ENCODE data around the gene PDHA1. TPM values are rescaled to one million over a fixed set of nuclear protein-coding genes. Genes with fewer than 3 reads are reported as not detected.

Gene PDHA1
- total RNA-seq (2014; rRNA removed; shearing (Covaris generic)): 91.4 and 109 TPM in 2 replicates

DNA sequence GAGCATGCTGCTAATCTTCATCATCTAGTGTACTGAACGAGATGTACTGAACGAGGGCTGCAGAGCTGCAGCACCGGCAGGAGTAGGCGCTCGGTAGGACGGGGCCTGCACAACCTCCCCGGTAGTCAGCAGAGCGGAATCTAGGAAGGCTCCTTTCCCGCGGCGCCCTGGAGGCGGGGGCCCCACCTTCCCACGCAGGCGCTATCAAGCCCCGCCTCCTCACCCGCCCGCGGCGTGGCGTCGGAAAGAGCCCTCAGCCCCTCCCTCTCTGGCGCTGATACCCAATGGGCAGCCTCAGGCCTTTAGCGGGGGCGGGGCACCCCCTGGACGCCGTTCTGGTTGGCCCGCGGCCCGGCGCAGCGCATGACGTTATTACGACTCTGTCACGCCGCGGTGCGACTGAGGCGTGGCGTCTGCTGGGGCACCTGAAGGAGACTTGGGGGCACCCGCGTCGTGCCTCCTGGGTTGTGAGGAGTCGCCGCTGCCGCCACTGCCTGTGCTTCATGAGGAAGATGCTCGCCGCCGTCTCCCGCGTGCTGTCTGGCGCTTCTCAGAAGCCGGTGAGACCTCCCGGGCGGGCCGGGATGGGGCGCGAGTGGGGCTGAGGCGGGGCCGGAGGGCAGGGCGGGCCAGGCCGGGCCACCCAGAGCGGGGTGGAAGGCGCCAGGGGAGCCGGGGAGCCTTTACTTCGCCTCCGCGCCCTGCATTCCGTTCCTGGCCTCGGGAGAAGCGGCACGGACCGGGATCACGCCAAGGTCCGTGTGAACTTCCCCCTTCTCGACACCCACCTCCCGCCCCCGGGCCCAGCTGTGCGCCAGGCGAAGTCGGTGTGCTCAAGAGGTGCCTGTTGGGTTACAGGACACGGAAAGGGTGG, at the start of gene PDHA1:
PDHA1 (plus strand) TSS at position 393 of the 874 bp plus-strand sequence; CDS start at position 504, 111 bp downstream.
- peak; percentile 92 for DNase-seq (ENCODE audit: low read depth)

DNA sequence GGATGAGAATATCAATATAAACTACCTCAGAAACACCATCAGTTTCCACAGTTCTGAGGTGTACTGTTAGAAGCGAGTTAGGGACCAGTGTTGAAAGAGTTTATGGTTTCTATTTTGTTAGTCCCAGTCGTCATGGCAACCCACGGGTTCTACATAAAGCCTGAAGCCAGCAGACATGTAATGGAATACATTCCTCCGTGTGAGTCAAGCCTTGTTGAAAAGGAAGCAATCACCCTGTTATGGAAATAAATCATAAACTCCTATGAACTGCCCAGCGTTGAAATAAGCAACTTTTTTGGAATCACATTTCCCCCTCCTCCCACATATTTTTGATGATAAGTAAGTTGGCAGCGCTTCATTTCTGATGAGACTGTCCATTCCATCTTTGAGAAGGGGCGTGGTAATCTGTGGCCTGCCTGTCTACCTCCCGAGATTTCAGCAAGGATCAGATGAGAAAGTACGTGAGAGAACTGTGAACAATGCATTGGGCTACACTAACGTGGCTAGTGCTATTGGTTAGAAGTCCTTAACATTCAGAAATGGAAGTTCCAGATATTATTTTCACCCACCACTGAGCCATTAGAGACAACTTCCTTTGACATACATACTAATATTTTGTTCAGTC, 40.4 kb upstream of the PDHA1 start:
- peak; percentile 42 for DNase-seq (ENCODE audit: low read depth)

DNA sequence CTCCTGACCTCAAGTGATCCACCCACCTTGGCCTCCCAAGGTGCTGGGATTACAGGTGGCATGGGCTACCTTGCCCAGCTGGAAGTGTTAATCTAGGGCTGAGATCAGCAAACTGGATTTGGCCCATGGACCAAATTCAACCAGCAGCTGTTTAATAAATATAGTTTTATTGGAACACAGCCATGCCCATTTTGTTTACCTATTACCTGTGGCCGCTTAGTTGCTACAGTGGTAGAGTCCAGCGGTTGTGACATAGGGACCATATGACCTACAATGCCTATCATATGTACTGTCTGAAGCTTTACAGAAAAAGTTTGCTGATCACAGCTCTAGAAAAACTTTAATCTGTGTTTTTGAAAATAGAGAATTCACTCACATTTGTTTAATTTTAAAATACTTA, 17.2 kb upstream of the PDHA1 start:
- DNase-seq (ENCODE audit: low read depth): no peak

DNA sequence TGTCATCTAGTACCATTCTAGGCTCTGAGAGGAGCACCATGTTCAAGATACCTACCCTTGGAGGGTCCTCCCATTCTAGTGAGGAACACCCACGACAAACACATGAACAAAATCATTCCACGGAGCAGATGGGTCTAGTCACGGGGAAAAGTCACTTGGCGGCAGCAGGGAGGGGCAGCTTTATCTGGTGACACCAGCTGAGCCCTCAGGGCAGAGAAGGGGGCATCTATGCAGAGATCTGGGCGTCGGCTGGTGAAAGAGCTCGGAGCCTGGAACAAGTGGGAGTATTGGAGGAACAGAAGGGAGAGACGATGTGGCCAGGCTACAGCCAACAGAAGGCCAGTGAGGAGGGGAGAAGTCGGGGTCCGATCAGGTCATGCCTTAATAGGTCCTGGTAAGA, 11.9 kb upstream of the PDHA1 start:
- DNase-seq (ENCODE audit: low read depth): no peak

DNA sequence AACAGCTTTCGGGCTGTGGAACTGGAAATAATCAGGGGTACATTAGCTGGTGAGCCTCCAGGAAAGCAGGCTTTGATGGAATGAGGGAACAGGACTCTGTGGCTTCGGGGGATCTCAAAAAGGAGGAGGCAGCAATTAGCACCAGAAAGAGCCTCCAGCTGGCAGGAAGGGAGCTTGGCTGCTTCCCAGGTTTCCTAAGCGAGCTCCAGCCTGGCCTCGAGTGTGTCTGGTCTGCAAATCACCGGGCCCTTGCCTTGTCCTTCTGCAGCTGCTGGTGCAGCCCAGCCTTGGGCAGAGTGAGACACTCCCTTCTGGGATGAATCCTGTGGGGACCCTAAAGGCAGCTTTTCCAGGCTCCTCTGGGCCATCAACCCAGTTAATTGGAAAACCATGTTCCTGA, 10.7 kb upstream of the PDHA1 start:
- peak; percentile 63 for DNase-seq (ENCODE audit: low read depth)

DNA sequence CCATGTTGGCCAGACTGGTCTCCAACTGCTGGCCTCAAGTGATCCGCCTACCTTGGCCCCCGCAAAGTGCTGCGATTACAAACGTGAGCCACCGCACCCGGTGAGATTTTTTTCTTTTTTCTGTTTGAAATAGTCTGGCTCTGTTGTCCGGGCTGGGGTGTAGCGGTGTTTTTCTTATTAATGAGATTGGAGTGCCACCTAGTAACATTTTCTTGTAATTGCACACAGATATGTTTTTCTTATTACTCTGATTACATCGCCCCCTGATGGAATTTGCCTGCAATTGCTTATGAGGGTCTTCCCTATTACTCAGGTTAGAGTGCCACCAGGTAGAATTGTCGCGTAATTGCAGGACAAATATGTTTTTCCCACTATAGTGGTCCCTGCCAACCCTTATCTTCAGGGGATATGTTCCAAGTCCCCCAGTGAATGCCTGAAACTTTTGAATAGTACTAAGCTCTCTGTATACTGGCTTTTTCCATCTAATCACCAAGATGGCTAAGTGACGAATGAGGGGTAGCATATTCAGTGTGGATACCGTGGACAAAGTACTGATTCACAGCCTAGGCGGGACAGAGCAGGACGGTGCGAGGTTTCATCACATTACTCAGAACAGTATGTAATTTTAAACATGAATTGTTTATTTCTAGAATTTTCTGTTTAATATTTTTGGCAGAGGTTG, 8.6 kb upstream of the PDHA1 start:
- DNase-seq (ENCODE audit: low read depth): peak; percentile 24

DNA sequence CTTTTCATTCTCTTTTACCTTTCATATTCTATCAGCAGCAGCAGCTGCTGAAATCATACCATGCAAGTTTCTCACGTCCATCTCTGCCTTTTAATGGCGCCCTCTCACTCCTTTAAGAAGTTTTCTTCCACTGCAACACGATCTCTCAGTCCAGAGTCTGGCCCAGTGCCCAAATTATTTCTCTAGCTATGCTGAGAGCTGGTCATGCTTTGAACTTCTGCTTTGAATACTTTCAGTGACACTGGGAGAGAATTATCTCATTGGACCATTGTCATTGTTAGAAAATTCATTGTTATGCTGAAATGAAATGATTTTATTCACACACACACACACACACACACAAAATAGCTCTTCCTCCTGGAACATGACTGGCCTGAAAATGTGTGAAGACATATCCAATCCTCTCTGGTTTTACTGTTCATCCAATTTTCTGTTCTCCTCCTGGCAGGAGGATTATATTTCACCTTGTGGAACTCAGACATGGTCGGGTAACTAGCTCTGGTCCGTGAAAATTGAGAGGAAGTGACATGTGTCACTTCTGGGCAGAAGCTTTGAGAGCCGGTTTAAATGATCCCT, 1.3 kb upstream of the PDHA1 start:
- no peak for DNase-seq (ENCODE audit: low read depth)

DNA sequence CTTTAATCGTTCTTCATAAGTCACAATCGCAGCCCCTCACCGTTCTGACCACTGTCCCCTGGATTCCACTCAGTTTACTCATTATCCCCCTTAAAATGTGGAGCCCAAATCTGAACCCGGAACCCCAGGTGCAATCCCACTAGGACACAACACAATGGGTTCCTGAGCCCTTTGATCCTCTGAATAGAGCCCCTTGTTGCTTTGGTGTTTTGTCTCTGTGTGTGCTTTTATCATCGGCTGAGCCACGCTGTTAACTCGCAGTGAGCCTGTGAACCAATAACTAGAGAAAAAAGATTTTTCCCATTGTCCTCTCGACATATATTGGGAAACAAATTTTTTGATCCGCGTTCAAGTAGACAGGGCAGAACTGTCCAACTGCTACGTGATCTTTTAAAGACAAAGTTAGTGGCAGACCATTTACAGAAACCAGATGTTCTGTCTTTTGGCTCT, 617 bp upstream of the PDHA1 start:
- DNase-seq (ENCODE audit: low read depth): no peak

DNA sequence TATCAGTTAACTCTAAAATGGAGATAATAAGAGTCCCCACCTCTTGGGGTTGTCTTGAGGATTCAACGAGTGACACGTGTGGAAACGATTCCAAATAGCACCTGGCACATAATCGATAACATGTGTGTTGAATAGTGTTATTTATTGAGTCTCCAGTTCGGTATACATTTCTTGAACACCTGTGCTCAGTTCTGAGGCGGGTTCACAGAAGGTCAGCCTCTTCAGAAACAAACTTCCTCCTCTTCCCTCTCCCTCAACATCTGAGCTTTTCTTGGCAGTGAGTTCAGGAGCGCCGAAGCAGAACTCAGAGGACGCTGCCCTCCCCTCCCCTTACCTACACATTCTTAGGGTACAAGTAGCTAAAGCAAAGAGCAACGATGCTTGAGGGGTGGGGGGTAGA, 934 bp downstream of the PDHA1 start:
- DNase-seq (ENCODE audit: low read depth): no peak

DNA sequence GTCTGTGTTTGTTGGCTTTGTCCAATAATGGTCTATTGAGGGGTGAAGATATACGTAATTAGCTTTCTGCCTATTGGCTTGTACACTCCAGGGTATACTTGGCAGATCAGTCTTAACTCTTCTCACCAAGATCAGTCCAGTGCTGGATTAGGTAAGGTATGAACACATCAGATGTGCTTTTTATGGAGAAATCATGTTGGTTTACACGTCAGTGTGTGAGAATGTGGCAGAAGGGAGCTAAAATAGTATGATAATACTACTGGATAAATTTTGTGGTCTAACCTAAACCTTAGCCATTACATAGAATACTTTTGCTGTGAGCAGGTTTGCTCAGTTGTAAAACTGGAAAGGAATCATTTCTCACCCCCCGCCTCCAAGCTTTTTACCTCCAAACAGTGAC, 4.2 kb downstream of the PDHA1 start:
- DNase-seq (ENCODE audit: low read depth): no peak

DNA sequence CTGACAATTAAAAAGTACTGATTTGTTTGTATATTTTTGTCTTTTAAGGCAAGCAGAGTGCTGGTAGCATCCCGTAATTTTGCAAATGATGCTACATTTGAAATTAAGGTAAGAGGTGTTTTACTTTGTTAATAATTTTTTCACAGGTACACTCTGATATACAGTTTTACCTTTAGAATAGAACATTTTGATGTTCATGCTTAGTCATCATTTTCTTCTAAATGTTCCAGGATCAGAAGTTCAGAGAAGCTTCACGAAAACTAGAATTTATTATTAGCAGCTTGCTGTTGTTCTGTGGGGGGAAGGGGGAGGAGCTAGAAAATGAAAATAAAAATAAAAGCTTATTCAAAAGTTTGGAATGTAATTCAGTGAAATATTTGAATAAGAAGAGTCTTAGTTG, 5.5 kb downstream of the PDHA1 start:
- DNase-seq (ENCODE audit: low read depth): no peak

DNA sequence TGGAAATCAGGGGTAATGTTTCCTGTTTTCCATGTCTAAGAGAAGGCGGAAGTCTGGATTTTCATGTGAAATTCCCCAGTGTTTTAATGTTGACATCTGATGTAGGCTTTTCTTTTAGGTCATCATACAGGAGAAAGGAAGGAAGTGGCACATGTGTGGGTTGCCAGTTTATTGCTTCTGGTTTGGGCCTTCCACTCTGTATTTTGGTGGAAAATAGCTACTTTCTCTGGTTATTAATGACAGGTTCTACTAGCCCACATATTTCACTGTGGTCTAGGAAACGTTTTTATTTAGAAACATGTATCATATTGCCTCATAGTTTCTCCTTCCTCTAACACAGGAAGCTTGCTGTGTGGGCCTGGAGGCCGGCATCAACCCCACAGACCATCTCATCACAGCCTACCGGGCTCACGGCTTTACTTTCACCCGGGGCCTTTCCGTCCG, 7.2 kb downstream of the PDHA1 start:
- no peak for DNase-seq (ENCODE audit: low read depth)

DNA sequence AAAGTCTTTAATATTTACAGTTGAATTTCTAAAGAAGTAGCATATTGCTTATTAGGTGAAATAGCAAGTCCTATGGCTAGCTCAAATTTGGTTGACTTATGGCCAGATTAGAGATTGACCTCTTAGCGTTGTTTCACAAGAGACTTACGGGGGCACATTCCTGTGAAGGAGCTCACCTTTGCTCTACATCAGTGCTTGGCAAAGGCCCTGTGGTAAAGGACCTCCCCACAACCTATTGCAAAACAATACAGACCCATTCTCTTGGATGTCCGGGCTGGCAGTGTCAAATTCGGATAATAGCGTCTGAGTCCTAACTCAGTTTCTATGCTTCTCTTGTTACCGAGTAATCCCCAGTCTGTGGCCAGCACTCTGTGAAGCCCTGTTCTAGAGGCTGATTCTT, 10.9 kb downstream of the PDHA1 start:
- DNase-seq (ENCODE audit: low read depth): no peak

DNA sequence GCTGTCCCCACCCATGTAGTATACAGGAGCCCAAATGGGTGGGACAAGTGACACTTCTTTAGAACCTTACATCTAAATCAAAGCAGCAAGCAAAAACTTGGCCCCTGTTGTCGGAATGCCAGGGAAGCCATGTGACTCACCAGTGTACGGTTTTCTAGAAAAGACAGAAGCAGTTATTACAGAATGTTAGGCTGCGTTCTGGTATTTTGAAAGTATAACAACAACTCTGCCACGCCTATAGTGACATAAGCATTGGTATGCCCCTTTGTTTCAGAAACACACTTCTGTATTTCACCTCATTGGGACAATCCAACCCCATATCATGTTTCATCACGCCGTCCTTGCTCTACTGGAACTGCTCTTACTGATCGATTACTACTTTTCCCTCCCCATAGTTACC, 14.8 kb downstream of the PDHA1 start:
- DNase-seq (ENCODE audit: low read depth): no peak

DNA sequence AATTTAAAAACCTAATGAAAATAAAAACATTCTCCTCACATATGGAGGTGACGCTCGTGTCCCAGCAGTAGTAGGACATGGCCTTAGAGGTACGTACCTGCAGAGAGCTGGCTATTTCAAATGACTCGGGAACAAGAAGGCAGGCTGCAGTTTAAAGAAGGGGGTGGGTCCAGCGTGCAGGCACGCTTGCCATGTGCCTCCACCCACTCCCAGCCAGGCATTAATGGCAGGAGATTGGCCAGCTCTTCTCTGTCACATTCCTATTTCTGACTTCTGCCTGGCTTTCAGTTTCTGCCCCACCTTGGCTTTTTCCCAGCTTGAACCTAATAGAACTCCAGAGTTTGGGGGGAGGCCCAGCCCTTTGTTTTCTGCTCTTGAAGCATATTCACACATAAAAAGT, 17.2 kb downstream of the PDHA1 start:
- no peak for DNase-seq (ENCODE audit: low read depth)

DNA sequence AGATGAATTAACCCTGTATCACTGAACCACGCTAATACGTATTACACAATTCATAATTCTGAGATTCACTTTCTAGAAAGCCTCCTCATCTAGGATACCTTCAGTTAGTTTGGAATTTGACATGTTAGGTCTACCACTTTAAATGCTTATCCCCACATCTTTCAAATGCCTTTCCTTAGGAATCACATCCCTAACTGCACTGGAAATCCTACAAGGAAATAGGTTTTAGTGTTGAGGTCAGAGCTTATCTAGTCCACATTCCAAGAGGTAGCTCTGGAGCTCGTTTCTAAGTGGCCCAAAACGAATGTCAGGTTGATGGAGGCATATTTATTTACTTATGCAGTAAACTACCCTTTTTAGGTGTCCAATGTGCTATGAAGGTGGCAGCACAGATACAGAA, 18.0 kb downstream of the PDHA1 start:
- DNase-seq (ENCODE audit: low read depth): no peak

DNA sequence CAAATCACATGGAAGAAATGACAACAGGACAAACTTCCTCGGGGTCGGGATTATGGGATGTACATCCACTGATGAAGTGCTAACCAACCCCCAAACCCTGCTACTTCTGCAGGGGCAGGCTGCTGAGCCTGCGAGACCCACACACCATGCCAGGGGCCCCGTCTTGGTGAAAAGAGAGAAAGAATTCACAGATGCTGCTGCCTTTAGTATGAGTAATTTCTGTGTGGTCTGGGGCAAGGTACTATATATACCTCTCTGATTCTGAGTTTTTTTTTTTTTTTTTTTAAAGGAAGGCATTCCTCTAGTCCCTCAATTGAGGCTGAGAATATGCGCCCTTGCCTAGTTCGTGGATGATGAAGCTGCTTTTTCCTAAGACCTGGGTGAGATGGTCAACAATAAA, 24.8 kb downstream of the PDHA1 start:
- DNase-seq (ENCODE audit: low read depth): no peak

DNA sequence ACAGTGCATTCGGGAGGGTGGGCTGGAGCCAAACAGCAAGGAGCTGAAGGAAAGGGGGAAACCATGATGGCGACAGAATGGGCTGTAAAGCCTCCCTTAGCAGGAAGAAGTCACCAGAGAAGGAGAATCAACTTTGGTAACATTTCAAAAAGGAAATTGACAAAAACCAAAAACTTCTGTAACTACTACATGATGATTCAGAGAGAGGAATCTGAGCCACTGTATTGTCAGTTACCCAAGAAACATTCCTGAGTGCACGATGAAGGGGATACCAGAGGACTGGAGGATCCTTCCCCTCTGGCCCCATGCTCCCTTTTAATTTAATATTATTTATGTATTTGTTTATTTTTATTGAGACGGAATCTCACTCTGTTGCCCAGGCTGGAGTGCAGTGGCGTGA, 26.3 kb downstream of the PDHA1 start:
- DNase-seq (ENCODE audit: low read depth): peak; percentile 21

DNA sequence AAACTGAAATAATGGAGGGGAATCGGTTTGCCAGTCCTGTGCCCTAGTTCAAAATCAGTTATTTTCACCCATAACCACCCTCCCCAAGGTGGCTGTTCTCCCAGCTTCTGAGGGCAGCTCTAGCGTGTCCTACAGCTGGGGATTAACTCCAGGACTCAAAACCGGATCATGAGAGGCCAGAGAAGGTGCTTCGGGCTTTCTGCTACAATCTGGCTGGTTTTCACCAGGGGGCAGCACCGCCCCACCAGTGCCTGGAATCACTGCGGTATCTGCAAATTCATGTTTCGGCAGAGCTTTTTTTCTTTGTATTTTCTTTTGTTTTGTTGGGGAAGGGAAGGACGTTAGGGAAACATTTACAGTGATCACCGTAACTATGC, 28.4 kb downstream of the PDHA1 start:
- DNase-seq (ENCODE audit: low read depth): peak; percentile 60

DNA sequence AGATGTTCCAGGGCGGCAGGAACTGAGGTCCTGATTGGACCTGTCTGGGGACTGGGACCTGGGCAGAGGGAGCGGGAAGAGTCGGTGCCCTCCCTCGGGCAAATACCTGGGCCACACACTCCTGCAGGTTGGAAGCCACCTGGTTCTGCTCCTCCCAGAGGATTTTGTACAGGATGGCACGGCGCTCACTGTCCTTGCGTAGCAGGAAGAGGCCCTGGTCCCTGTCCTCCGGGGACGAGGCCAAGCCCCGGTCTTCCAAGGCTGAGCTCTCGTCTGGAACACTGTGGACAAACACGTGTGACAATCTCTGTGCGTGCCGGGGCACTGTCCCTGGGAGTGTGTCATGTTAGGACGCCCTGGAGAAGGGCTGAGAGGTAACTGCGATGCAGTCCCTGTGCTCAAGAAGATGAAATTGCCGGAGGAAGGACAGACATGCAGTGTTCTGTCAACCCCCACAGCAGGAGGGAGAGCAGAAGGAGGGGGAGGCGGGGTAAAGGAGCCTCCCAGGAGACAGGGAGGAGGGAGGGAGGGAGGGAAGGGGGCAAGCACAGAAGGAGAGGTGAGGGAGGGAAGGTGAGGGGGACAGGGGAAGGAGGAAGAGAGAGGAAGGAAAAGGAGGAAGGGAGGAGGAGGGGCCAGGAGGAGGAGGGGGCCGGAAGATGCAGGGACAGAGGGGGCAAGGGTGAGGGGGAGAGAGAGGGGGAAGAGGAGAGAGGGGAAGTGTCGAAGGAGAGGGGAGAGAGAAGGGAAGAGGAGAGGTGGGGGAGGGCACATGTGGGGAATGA, 29.0 kb downstream of the PDHA1 start:
- DNase-seq (ENCODE audit: low read depth): no peak

DNA sequence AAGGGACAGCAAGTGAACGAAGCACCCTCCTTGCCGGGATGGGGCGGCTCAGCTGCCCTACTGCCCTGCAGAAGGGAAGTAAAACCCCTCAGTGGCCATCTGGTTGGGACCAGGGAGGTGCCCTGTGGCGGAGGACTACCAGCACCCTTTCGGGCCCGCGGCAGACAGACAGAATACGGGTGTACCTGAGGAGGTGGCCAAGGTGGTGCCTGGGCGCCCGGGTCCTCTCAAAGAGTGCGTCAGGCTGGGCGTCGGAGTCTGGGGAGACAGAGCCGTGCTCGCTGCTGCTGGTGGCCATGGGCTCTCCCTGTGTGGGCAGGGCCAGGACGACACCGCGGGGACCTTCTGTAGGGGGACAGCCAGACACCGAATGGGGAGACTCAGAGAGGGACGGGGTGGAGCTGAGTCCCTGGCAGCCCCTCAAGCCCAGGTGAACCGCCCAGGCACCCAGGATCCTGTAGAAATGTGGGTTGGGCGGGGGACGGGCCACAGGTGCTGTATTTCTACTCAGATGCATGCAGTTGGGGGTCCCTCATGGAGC, 29.7 kb downstream of the PDHA1 start:
- DNase-seq (ENCODE audit: low read depth): no peak
